HG02970 (cell line): Measurements from ENCODE around the gene ASPHD2.
"Not testable (repeated sequence)": the region's sequence is repeated elsewhere in the genome, so short reads cannot be mapped to it uniquely, and the experiment has no call there.

Experiments used
- ATAC-seq: cut with Tn5 transposase; IDR thresholded peaks from one replicate; pipeline ENCODE4 v1.9.1; 2021; ENCODE audit warnings: mild to moderate bottlenecking, moderate library complexity, moderate number of reproducible peaks; ENCODE audit not compliant: unreplicated experiment, low FRiP score

Gene ASPHD2

DNA sequence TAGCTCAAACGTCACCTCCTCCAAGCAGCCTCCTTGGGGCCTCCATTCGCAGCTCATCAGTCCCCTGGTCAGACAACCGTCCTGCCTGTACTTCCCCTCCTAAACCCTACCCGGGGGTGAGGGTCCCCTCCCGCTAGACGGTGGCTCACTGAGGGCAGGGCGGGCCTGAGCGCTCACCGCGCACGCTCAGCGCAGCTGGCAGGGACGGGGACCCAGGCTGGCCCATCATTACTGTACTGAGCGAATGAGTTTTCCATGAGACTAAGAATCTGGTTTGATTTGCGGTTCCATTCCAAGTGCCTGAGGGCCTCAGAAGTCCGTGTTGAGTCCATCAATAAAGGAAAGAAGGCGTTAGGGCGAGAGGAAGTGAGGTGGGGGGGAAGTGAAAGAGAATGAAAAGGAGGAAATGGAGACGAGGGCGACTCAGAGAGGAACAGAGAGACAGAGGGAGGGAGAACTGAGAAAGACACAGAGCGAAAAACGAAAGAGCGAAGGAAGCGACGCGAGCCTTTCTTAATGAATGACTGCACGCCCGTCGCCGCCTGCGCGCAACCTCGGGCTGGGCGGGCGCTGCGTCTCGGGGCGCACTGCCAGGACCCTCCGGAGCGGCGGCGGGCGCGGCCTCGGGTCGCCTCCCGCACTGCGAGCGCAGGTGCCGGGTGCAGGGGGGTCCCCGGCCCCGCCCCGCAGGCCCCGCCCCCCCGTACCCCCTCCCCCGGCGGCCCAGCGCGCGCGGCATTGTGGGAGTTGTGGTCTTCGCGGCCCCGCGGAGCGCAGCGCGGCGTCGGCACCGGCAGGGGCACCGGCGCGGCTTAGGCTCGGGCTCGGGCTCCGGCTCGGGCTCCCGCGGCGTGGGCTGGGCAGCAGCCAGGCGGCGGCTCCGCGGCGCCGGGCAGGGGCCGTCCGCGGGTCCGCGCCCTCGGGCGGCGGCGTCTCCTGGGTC, at the start of gene ASPHD2:
TSS of gene ASPHD2 (plus strand) at position 746 of the 943 bp plus-strand sequence. CDS start 4,356 bp downstream, outside the sequence.
- peak; percentile 80 for ATAC-seq

GRCh38 chr22:26380072-26380830, 48.8 kb upstream of the ASPHD2 start:
- no peak for ATAC-seq

GRCh38 chr22:26382782-26383181, 46.3 kb upstream of the ASPHD2 start:
- ATAC-seq, result no peak

GRCh38 chr22:26383968-26384556, 45.0 kb upstream of the ASPHD2 start:
- no peak for ATAC-seq

DNA sequence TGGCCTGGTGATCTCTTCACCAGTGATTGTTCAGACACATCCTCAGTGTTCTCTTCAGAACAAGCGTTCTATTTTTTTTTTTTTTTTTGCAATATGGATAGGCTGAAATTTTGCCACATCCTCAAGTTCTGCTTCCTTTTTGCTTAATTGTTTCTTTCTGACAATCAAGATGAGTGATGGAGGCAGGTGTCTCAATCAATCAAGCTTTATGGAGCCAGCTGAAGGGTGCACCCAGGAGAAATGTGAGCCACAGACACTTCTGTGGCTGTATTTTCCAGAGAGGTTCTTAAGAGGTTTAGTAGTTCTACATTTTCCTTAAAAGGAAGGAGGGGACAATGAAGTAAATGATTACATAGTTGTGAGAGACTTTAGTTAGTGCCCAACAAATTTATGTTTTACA, 43.9 kb upstream of the ASPHD2 start:
- ATAC-seq, result no peak

DNA sequence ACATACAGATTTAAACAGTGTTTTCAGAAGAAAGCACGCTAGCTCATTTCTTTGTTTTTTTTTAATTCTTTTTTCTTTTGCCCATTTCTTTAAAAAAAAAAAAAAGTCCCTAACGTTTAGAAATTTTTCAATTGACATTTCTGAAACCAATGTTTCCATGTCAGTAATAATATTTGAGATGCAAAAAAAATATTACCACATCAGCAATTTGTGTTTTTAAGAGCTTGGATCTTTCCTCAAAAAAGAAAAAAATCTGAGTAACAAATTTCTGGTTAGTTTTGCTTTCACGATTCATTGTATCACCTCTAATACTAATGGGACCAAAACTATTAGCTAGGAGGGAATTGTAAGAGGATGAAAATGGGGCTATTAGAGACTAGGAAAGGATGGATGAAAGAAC, 39.9 kb upstream of the ASPHD2 start:
- ATAC-seq, result no peak

- no peak for ATAC-seq
These were observed 38.0 kb upstream of the ASPHD2 start for GRCh38 chr22:26391091-26391490.

- no peak for ATAC-seq
These were observed 37.4 kb upstream of the ASPHD2 start for GRCh38 chr22:26391623-26392022.

DNA sequence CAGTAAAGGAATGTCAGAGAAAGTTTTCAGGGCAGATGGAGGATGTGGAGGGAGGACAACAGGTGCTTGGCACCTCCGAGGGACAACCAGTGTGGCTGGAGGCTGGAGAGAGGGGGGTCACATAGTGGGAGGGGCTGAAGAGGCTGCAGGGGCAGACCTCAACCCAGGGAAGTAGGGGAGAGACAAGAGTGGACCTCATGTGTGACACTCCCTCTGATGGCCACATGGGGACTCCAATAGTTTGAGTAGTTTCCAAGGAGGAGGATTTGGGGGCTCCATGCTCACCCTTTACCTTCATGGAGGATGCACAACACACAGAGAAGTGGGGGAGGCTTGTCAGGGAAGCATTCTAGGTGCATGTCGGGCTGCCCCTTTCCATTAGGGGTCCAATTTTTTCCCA, 35.1 kb upstream of the ASPHD2 start:
- ATAC-seq, result no peak

DNA sequence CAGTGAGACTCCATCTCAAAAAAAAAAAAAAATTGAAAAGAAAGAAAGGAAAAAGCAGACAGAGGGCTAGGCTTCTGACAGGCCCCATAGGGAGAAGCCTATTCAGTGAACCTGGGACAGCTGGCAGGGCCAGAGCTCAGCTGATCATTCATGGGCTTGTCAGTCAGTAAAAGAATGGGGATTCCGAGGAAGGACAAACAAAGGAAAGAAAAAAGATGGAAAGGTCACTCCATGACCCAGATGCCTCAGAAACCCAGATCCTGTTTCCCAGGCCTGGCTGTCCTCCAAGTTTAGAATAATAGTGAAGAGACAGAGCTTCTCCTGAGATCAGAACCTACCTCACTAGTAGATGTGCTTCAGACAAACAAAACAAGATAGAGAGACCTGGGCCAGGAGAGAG, 34.3 kb upstream of the ASPHD2 start:
- ATAC-seq, result no peak

DNA sequence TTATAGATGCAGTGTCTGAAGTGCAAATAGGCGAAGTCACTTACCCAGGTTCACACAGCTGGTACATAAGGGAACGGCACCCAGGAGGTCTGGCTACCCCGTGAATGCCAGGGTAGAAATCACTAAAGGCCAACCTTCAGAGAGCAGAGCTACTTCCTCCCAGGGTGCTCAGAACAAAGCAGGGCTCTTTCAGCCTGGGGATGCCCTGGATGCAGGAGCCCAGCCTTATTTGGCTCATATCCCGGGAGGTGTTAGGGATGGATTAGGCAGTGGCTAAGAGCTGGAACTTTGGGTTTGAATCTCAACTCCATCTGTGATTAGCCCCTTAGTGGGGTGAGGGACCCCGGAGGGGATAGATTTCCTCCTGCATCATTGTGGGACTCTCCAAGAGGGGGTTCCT, 33.1 kb upstream of the ASPHD2 start:
- no peak for ATAC-seq

DNA sequence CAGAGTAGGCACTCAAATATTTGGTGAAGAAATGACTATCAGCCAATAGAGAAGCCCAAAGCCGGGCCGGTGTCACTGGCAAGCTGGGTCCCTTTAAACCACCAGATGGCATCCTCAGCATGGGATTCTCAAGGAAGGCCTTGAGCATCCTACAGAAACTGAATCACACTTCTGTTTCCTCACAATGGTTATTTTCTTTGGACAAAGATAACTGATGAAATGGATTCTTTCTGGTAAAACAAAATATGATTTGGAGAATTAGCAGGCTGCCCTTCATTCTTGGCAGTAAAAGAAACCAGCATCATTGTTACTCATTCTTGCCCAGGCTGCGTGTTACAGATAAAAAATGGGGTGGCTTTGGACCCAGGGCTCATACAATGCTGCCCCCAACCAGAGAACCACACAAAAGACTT, 30.3 kb upstream of the ASPHD2 start:
- no peak for ATAC-seq

- ATAC-seq, result no peak
These were observed 29.8 kb upstream of the ASPHD2 start for GRCh38 chr22:26399289-26399688.

DNA sequence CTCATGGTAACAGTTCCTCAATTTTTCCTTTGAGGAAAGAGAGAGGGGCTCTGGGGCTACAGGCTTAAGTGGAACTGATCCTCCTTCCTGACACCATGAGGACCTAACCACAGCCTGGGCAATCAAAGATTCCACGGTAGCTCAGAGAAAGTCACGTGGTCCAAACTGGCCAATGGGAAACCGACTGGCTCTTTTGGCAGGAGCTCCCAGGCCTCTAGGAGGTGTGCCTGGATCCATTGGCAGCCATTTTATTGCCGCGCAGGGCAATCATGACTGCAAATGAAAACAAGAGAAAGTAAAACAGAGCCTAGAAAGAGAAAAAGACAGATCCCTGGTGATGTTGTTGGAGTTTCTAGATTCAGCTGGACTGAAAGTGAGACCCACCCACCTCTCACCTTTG, 27.3 kb upstream of the ASPHD2 start:
- ATAC-seq, result no peak

DNA sequence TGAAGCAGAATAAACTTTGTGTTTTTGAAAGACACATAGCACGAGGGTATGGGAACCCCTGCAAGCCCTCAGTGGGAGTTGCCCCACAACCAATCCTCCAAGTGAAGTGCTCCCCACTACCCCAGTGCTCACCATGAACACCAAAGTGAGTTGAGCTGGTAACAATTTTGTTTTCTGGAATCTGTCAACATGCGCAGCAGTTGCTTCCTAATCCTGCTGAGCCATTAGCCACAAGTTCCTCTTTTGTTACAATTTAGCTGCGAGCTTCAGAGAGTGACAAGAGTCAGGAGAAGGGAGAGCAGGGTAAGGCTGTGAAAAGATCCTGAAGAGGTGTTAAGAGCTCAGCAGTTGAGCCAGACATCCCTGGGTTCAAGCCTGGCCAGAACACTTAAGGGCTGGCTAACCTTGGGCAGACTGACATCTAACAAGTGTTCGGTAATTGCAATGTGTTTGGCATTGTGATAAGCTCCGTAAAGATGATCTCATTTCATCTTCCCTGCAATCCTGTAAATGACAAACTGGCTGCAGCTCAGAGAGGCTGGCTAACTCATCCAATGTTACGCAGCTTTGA, 24.1 kb upstream of the ASPHD2 start:
- ATAC-seq, result no peak

GRCh38 chr22:26406118-26406517, 22.9 kb upstream of the ASPHD2 start:
- no peak for ATAC-seq

- not testable (repeated sequence) for ATAC-seq
These were observed 20.4 kb upstream of the ASPHD2 start for GRCh38 chr22:26408562-26409220.

DNA sequence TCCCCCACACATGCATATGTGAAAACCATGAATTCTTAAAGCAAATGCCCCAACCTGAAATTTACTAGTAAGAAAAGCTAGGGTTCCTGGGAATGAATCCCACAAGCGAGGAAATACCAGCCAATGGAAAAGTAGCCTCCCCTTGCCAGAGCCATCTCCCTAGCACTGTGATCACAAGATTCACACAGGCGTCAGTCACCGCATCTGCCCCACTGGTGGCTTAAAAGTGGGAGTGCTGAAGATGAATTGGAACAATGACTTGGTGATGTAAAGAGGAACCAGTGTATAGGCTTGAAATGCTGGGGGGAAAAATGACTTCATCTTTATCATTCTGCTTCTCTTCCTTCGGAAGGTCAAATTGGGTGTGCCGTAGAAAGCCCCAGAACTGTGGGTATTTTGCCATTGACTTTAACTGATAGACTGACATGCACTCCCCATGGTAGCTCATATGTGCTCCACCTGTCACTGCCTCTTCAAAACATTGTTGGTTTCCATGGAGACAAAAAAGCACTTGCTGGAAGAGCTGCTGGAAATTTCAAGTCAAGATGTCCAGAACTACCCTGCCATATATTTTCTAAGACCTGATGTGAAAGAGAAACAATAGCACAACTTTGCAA, 19.2 kb upstream of the ASPHD2 start:
- ATAC-seq, result no peak

- no peak for ATAC-seq
These were observed 18.7 kb upstream of the ASPHD2 start for GRCh38 chr22:26410386-26410785.

DNA sequence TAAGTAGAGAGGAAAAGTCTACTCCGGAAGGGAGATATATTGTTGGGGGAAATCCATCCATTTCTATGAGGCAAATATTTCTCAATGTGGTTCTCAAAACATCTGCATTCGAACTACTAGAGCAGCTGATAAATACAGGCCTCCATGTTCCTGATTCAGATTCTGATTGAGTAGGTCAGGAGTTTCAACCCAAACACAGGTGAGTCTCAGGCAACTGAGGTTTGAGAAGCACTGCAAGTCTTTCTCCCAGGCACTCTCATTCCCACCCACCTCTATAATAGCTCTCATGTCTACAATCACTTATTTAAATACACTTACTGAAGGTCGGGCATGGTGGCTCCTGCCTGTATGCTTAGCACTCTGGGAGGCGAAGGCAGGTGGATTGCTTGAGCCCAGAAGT, 14.7 kb upstream of the ASPHD2 start:
- no peak for ATAC-seq
